ENCODE results near the gene GOLGA7B.

Gene GOLGA7B

GRCh38 chr10:97849687-97850402 lies at the start of gene GOLGA7B:
GOLGA7B (plus strand) TSS chr10:97849843; CDS start chr10:97850304, 461 bp downstream.
- DNase-seq, result peak; percentile 74

DNA sequence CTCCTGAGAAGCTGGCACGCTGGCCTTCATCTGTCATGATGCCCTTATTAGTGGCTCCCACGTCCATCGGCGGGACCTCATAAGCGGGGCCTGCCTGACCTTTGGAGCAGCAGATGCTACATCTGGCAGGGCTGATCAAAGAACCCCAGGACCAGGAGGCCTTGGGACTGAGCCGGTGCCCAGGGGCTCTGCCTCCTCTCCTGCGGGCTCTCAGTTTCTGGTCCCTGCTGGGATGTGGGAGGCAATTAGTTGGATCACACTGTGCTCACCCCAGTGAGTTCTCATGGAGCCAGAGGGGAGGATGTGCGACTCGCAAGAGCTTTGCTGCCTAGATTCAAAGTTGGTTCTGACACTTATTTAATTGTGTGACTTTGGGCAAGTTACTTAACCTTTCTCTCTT lies 49.2 kb upstream of the GOLGA7B start:
- no peak for DNase-seq

GRCh38 chr10:97801422-97801821 lies 48.2 kb upstream of the GOLGA7B start:
- no peak for DNase-seq

GRCh38 chr10:97805096-97805884 lies 44.4 kb upstream of the GOLGA7B start:
- no peak for DNase-seq

GRCh38 chr10:97805949-97806348 lies 43.7 kb upstream of the GOLGA7B start:
- no peak for DNase-seq

DNA sequence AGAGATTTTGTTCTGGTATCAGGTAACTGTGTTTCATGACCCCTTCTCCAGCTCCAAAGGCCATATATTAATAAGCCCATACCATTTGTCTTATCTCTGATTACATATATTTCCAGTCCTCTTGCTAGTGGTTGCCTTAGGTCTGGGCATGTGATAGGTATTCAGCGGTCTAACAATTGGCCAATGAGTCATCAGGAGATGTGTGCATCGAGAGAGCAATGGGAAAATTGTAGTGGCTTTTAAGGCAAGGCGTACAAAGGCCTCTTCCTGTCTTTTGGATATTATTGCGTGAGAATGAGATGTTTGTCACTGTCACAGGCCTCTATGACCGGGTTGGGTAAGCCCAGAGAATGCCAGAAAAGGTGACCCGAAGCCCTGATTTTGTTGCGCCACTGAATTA lies 39.2 kb upstream of the GOLGA7B start:
- no peak for DNase-seq

DNA sequence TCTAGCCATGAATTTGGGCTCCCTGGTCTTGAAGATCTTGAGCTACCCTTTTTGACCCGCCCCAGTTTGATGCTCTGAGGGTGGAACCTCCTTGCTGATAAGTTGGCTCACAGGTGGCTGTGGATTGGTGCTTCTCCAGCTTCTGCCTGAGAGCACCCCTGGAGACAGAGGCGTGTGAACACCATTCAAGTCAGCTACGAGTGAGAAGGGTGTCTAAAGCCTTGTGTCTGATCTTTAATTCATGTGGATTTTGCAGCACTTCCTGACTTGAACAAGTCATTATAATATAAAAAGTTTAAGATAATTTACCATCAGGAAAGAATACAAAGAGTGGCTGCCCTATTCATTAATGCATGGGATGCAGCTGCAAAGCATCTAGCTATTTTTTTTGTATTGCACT lies 37.7 kb upstream of the GOLGA7B start:
- no peak for DNase-seq

DNA sequence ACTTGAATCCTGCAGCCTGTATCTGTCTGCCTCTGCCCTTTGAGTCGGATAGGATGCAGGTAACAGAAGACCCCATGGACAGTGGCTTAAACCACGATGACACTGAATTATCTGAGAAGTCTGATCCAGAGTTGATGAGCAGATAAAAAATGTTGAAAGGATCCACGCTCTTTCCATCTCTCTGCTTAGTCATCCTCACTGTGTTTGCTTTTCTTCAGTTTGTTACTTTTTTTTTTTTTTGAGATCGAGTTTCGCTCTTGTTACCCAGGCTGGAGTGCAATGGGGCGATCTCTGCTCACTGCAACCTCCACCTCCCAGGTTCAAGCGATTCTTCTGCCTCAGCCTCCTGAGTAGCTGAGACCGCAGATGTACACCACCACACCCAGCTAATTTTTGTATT lies 36.9 kb upstream of the GOLGA7B start:
- DNase-seq, result no peak

GRCh38 chr10:97813311-97813710 lies 36.3 kb upstream of the GOLGA7B start:
- DNase-seq, result no peak

GRCh38 chr10:97814996-97815395 lies 34.6 kb upstream of the GOLGA7B start:
- DNase-seq, result no peak

- DNase-seq, result no peak
Observed at GRCh38 chr10:97816609-97817008, 33.0 kb upstream of the GOLGA7B start.

DNA sequence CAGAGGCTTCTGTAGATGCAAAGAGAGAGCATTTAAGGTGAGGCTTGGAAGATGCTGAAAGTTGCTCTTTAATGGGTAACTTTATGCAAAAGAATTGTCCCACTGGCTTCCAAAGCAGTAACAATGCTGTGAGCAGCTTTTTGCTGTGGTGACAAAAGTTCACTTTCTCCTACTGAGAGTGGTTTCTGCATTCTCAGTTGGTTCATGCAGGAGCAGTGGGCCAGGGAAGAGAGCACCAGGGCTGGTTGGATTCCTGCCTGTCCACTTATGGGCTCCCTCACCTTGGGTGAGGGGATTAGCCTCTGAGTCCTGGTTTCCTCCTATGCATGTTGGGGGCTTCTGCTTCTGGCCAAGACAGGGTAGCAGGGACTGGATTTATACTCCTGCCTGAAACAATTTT lies 31.1 kb upstream of the GOLGA7B start:
- DNase-seq, result no peak

DNA sequence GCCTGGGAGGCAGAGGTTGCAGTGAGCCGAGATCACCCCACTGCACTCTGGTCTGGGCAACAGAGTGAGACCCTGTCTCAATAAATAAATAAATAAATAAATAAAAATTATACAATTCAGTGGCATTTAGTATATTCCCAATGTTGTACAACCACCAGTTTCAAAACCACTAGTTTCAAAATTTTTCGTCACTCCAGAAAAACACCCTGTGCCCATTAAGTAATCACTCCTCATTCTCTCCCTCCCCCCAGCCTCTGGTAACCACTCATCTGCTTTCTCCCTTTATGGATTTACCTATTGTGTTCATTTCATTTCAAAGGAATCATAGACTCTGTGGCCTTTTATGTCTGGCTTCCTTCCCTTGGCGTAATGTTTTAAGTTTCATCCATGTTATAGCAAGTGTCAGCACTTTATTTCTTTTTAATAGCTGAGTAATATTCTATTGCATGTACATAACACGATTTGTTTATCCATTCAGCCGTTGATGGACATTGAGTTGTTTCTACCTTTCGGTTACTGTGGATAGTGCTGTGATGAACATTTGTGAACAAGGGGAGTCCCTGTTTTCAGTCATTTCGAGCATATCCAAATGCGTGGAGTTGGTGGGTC lies 29.4 kb upstream of the GOLGA7B start:
- DNase-seq, result no peak

GRCh38 chr10:97821308-97822038 lies 28.2 kb upstream of the GOLGA7B start:
- DNase-seq, result no peak

GRCh38 chr10:97822261-97822687 lies 27.4 kb upstream of the GOLGA7B start:
- no peak for DNase-seq

GRCh38 chr10:97823734-97824133 lies 25.9 kb upstream of the GOLGA7B start:
- no peak for DNase-seq

GRCh38 chr10:97825020-97825760 lies 24.5 kb upstream of the GOLGA7B start:
- no peak for DNase-seq

- no peak for DNase-seq
Observed at GRCh38 chr10:97826892-97827291, 22.8 kb upstream of the GOLGA7B start.

- no peak for DNase-seq
Observed at GRCh38 chr10:97827702-97828291, 21.8 kb upstream of the GOLGA7B start.

GRCh38 chr10:97828721-97829120 lies 20.9 kb upstream of the GOLGA7B start:
- no peak for DNase-seq

GRCh38 chr10:97830064-97830463 lies 19.6 kb upstream of the GOLGA7B start:
- DNase-seq, result no peak

DNA sequence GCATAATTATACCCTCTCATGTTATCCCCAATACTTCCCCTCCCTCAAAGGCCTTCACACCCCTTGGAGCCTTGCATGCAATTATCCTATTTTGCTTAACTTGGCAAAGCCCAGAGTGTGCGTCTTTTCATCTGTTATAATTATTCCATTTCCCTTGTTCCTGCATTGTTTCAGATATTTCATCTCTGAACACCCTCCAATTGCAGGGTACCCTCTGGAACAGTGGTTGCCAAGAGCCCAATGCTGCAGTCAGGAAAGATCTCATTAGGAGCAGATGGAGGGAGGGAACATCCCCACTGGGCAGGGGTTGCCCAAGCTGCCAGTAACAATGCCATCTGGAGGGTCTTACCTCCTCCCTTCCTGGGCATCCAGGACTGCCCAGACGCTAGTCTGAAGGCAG lies 18.4 kb upstream of the GOLGA7B start:
- DNase-seq, result no peak

All from activated T-cell treated with anti-CD3 and anti-CD28 coated beads, Interleukin-2, amount 50 U/mL, for 1 hour (primary cell).